ENCODE measurements around the gene DCAF4. TPM values are rescaled to one million over a fixed set of nuclear protein-coding genes. Genes with fewer than 3 reads are reported as not detected.

Gene DCAF4
- polyA plus RNA-seq, 1 of the 3 experiments (the other 2 are of a cell fraction) = 17.9 TPM

- no peaks in the 10 kb centered on the region for H3F3A ChIP-seq (replicated peaks; ENCODE audit: insufficient read depth)
- no peaks in the 10 kb centered on the region for H3K9me2 ChIP-seq
- no peak for DNase-seq
- TF ChIP-seq, protein P1, sequence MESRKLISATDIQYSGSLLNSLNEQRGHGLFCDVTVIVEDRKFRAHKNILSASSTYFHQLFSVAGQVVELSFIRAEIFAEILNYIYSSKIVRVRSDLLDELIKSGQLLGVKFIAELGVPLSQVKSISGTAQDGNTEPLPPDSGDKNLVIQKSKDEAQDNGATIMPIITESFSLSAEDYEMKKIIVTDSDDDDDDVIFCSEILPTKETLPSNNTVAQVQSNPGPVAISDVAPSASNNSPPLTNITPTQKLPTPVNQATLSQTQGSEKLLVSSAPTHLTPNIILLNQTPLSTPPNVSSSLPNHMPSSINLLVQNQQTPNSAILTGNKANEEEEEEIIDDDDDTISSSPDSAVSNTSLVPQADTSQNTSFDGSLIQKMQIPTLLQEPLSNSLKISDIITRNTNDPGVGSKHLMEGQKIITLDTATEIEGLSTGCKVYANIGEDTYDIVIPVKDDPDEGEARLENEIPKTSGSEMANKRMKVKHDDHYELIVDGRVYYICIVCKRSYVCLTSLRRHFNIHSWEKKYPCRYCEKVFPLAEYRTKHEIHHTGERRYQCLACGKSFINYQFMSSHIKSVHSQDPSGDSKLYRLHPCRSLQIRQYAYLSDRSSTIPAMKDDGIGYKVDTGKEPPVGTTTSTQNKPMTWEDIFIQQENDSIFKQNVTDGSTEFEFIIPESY (IDR thresholded peaks at IDR 0.05; ENCODE audit: borderline replicate concordance, low read depth) = no peak
- TF ChIP-seq TAF1 (IDR thresholded peaks at IDR 0.05; ENCODE audit: borderline replicate concordance, low read depth, low read length) (no peak), RFX5 (IDR thresholded peaks at IDR 0.05; ENCODE audit: low read length) (no peak), SMC3 (IDR thresholded peaks at IDR 0.05; ENCODE audit: low read depth, low read length) (no peak), YY1 (IDR thresholded peaks at IDR 0.05; ENCODE audit: low read depth) (no peak), USF1 (IDR thresholded peaks at IDR 0.05; ENCODE audit: borderline replicate concordance, low read depth) (no peak), CTCF (IDR thresholded peaks at IDR 0.05) (no peak), SIN3A (IDR thresholded peaks at IDR 0.05; ENCODE audit: borderline replicate concordance, low read depth, low read length) (no peak), JUND (IDR thresholded peaks at IDR 0.05) (no peak), IRF3 (IDR thresholded peaks at IDR 0.05; ENCODE audit: low read depth, low read length) (no peak), MXI1 (IDR thresholded peaks at IDR 0.05; ENCODE audit: low read depth, low read length) (no peak), TEAD4 (IDR thresholded peaks at IDR 0.05; ENCODE audit: borderline replicate concordance, insufficient read depth) (no peak), FOSL2 (IDR thresholded peaks at IDR 0.05; ENCODE audit: borderline replicate concordance, low read depth) (no peak), POLR2AphosphoS5 (IDR thresholded peaks at IDR 0.05; ENCODE audit: low read depth, low read length) (no peak), FOXM1 (IDR thresholded peaks at IDR 0.05; ENCODE audit: low read depth) (no peak), MAX (IDR thresholded peaks at IDR 0.05; ENCODE audit: low read depth) (no peak), NFIC (IDR thresholded peaks at IDR 0.05; ENCODE audit: borderline replicate concordance) (no peak)
- TF ChIP-seq, protein P2, sequence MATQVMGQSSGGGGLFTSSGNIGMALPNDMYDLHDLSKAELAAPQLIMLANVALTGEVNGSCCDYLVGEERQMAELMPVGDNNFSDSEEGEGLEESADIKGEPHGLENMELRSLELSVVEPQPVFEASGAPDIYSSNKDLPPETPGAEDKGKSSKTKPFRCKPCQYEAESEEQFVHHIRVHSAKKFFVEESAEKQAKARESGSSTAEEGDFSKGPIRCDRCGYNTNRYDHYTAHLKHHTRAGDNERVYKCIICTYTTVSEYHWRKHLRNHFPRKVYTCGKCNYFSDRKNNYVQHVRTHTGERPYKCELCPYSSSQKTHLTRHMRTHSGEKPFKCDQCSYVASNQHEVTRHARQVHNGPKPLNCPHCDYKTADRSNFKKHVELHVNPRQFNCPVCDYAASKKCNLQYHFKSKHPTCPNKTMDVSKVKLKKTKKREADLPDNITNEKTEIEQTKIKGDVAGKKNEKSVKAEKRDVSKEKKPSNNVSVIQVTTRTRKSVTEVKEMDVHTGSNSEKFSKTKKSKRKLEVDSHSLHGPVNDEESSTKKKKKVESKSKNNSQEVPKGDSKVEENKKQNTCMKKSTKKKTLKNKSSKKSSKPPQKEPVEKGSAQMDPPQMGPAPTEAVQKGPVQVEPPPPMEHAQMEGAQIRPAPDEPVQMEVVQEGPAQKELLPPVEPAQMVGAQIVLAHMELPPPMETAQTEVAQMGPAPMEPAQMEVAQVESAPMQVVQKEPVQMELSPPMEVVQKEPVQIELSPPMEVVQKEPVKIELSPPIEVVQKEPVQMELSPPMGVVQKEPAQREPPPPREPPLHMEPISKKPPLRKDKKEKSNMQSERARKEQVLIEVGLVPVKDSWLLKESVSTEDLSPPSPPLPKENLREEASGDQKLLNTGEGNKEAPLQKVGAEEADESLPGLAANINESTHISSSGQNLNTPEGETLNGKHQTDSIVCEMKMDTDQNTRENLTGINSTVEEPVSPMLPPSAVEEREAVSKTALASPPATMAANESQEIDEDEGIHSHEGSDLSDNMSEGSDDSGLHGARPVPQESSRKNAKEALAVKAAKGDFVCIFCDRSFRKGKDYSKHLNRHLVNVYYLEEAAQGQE (IDR thresholded peaks at IDR 0.05; ENCODE audit: low read depth, low read length) = no peak
- TF ChIP-seq, protein P3, sequence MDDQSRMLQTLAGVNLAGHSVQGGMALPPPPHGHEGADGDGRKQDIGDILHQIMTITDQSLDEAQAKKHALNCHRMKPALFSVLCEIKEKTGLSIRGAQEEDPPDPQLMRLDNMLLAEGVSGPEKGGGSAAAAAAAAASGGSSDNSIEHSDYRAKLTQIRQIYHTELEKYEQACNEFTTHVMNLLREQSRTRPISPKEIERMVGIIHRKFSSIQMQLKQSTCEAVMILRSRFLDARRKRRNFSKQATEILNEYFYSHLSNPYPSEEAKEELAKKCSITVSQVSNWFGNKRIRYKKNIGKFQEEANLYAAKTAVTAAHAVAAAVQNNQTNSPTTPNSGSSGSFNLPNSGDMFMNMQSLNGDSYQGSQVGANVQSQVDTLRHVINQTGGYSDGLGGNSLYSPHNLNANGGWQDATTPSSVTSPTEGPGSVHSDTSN (IDR thresholded peaks at IDR 0.05) = no peak
- CTCF ChIA-PET = interaction anchor here (0.9 to 2.6 kb wide), 3 partner anchors 26 to 407 kb away, joined by 3 to 12 read pairs (median 3); no protein-coding TSS in a partner anchor
- no peaks in the 10 kb centered on the region for H3K27me3 ChIP-seq (ENCODE audit: insufficient read depth)
- no peaks in the 10 kb centered on the region for H3K9me3 ChIP-seq
- H3K9ac ChIP-seq = no peak overlapping the region
- H4K20me1 ChIP-seq (ENCODE audit: insufficient read depth) = no peaks in the 10 kb centered on the region
- no peaks in the 10 kb centered on the region for H3K36me3 ChIP-seq (replicated peaks in 1 of 2; ENCODE audit: control insufficient read depth in 1 of 2, insufficient read depth in 2 of 2, low read length in 1 of 2)
- no peak overlapping the region for H3K27ac ChIP-seq (ENCODE audit: low read depth in 2 of 2, low read length in 1 of 2)
- POLR2A ChIA-PET = no interaction called here
- no peaks in the 10 kb centered on the region for H3K79me2 ChIP-seq (ENCODE audit: insufficient read depth)
- H3K4me3 ChIP-seq (ENCODE audit: low read depth in 2 of 2, low read length in 1 of 2) = no peak overlapping the region
- no peak overlapping the region for H3K4me2 ChIP-seq
- no peak overlapping the region for H2AFZ ChIP-seq (ENCODE audit: low read depth)
- peaks cover 0 to 10% of the 10 kb centered on the region in 2 experiments; a peak in 1 of 4 replicates for H3K4me1 ChIP-seq (ENCODE audit: control insufficient read depth in 1 of 2, insufficient read depth in 2 of 2, low read depth in 1 of 2, low read length in 1 of 2)
Observed at GRCh38 chr14:72921396-72921795, 4.9 kb upstream of the DCAF4 start.
